Panc1 (cell line): ENCODE data around the gene SULT4A1. TPM values are rescaled to one million over a fixed set of nuclear protein-coding genes. Genes with fewer than 3 reads are reported as not detected.

Experiments
- ATAC-seq: fragments of 200-7000 bp; cut with Tn5 transposase; 2 replicates; pipeline ENCODE4 v1.9.1; 2020; ENCODE audit warnings: mild to moderate bottlenecking, moderate library complexity
- BruUV-seq: library from RNA; stranded (reverse); fragments of 400-500 nt; replicated peaks from 2 replicates; lab custom pipeline; 2021; lab: Mats Ljungman, UMichigan
- CTCF ChIA-PET: fragments of 300-600 bp; sonication (Branson Sonifier 250); formaldehyde crosslinking; loops from one replicate; lab custom pipeline; 2022; ENCODE audit warnings: antibody characterized with exemption; lab: Charles Lee
- POLR2A ChIA-PET: fragments of 300-600 bp; sonication (Branson Sonifier 250); formaldehyde crosslinking; loops from one replicate; lab custom pipeline; 2022; ENCODE audit warnings: antibody characterized with exemption; lab: Charles Lee
- DNase-seq: peaks from one replicate; pipeline ENCODE4 v3.0.0-alpha.2; 2010; ENCODE audit warnings: low read depth, low spot score
- H3K27ac ChIP-seq: 2 replicates; pipeline ENCODE4 v1.5.1; 2011; ENCODE audit warnings: mild to moderate bottlenecking, low read length, inconsistent platforms
- H3K27me3 ChIP-seq: fragments of 200-500 bp; sonication (Bioruptor generic); 2 replicates; pipeline ENCODE4 v1.6.0; 2014; ENCODE audit warnings: low read length, inconsistent platforms; ENCODE audit not compliant: control insufficient read depth, insufficient read depth
- H3K36me3 ChIP-seq: fragments of 200-500 bp; sonication (Bioruptor generic); 2 replicates; pipeline ENCODE4 v1.5.1; 2014; ENCODE audit warnings: inconsistent platforms, mild to moderate bottlenecking, low read length, moderate library complexity; ENCODE audit not compliant: control insufficient read depth, insufficient read depth
- H3K4me1 ChIP-seq: 2 replicates; pipeline ENCODE4 v1.5.1; 2011; ENCODE audit warnings: inconsistent platforms, mild to moderate bottlenecking, low read length, moderate library complexity; ENCODE audit not compliant: control insufficient read depth, insufficient read depth
- H3K4me3 ChIP-seq, 2 experiments: 2 replicates each; pipeline ENCODE4 v1.5.1; 2011 to 2012; ENCODE audit warnings: low read depth in 2 of 2, low read length in 2 of 2, mild to moderate bottlenecking in 2 of 2, inconsistent platforms in 1 of 2, moderate library complexity in 1 of 2
- H3K9me3 ChIP-seq: fragments of 200-500 bp; sonication (Bioruptor generic); 2 replicates; pipeline ENCODE4 v1.5.1; 2014; ENCODE audit warnings: low read depth, mild to moderate bottlenecking, inconsistent platforms, low read length, moderate library complexity; ENCODE audit not compliant: control insufficient read depth, insufficient read depth
- CTCF ChIP-seq: fragments of 450-650 bp; IDR thresholded peaks from 2 replicates; pipeline ENCODE4 v1.5.1; 2017; ENCODE audit warnings: mild to moderate bottlenecking
- POLR2AphosphoS5 ChIP-seq: IDR thresholded peaks from 2 replicates; pipeline ENCODE4 v1.6.1; 2012; ENCODE audit warnings: mild to moderate bottlenecking, low read depth, low read length, moderate library complexity
- REST ChIP-seq, 2 experiments: IDR thresholded peaks; 2 replicates each; pipeline ENCODE4 v1.6.1; 2011 to 2012; ENCODE audit warnings: low read depth in 2 of 2, control low read depth in 1 of 2, low read length in 1 of 2, mild to moderate bottlenecking in 1 of 2, moderate library complexity in 1 of 2; ENCODE audit not compliant: insufficient read depth in 1 of 2
- SIN3A ChIP-seq: IDR thresholded peaks from 2 replicates; pipeline ENCODE4 v1.6.1; 2012; ENCODE audit warnings: low read depth, mild to moderate bottlenecking, low read length, moderate library complexity, borderline replicate concordance; ENCODE audit not compliant: insufficient read depth
- TCF7L2 ChIP-seq: IDR thresholded peaks from 2 replicates; pipeline ENCODE4 v1.6.1; 2011; ENCODE audit warnings: mild to moderate bottlenecking, low read depth, low read length, inconsistent platforms
- in situ Hi-C: cut with HindIII; loops from 2 replicates; pipeline ENCODE4 v1.10.0; 2016; ENCODE audit warnings: low sequenced_read_pairs, low pct_unique_long_range_greater_than_20kb
- intact Hi-C: fragments of 100-400 bp; cut with micrococcal nuclease; formaldehyde crosslinking; loops from one replicate; pipeline ENCODE4 v1.10.0; 2022; ENCODE audit not compliant: unreplicated experiment
- total RNA-seq: library from RNA; stranded (reverse); gene quantifications from one replicate; pipeline ENCODE4 v1.2.1, GENCODE V29; 2021; ENCODE audit not compliant: unreplicated experiment

Gene SULT4A1
- total RNA-seq, 1 experiment from 2014 or later, result 12.0 TPM

GRCh38 chr22:43840851-43841250 lies 21.5 kb downstream of the SULT4A1 start:
- H3K36me3 ChIP-seq, result no peaks in the 10 kb centered on the region
- no peak overlapping the region for H3K27ac ChIP-seq
- H3K9me3 ChIP-seq, result no peaks in the 10 kb centered on the region
- in situ Hi-C loops (no loop called here), intact Hi-C loops (no loop called here)
- no peak for ATAC-seq
- BruUV-seq, result no TSS peak
- ChIA-PET CTCF (no interaction called here), POLR2A (no interaction called here)
- H3K27me3 ChIP-seq, result no peaks in the 10 kb centered on the region
- H3K4me1 ChIP-seq, result no peaks in the 10 kb centered on the region
- DNase-seq, result no peak
- H3K4me3 ChIP-seq, result no peak overlapping the region
- TF ChIP-seq CTCF (no peak), TCF7L2 (no peak), SIN3A (no peak), REST (IDR thresholded peaks at IDR 0.05; ENCODE audit: insufficient read depth in 1 of 2, low read depth in 2 of 2, low read length in 1 of 2) (no peak), POLR2AphosphoS5 (no peak)

- POLR2A ChIA-PET, result no interaction called here
- in situ Hi-C loops, result no loop called here
Measured at GRCh38 chr22:43840431-43840830, 21.9 kb downstream of the SULT4A1 start.

More at GRCh38 chr22:43840431-43840830, 21.9 kb downstream of the SULT4A1 start:
- CTCF ChIA-PET, result no interaction called here
- no TSS peak for BruUV-seq
- no peaks in the 10 kb centered on the region for H3K9me3 ChIP-seq
- H3K4me1 ChIP-seq, result no peaks in the 10 kb centered on the region
- no peak overlapping the region for H3K27ac ChIP-seq
- DNase-seq (no peak), ATAC-seq (no peak)
- H3K27me3 ChIP-seq, result no peaks in the 10 kb centered on the region
- H3K36me3 ChIP-seq, result no peaks in the 10 kb centered on the region
- intact Hi-C loops, result no loop called here
- no peak overlapping the region for H3K4me3 ChIP-seq
- TF ChIP-seq TCF7L2 (no peak), SIN3A (no peak), REST (IDR thresholded peaks at IDR 0.05; ENCODE audit: insufficient read depth in 1 of 2, low read depth in 2 of 2, low read length in 1 of 2) (no peak), POLR2AphosphoS5 (no peak), CTCF (no peak)
